H1 (cell line): Measurements from ENCODE around the gene FGF18.

Experiments
- CBX5 ChIP-seq: fragments of 300-800, 300-1000 bp; sonication (generic); IDR thresholded peaks from 2 replicates; pipeline ENCODE4 v1.7.1; 2016; ENCODE audit warnings: antibody characterized with exemption, low read length, low read depth
- CBX8 ChIP-seq: fragments of 300-800, 300-1000 bp; sonication (generic); IDR thresholded peaks from 2 replicates; pipeline ENCODE4 v1.7.1; 2016; ENCODE audit warnings: low read depth, low read length, borderline replicate concordance
- CEBPB ChIP-seq: IDR thresholded peaks from 2 replicates; pipeline ENCODE4 v1.6.1; 2012; ENCODE audit warnings: low read depth, low read length
- CHD1 ChIP-seq: IDR thresholded peaks from 2 replicates; pipeline ENCODE4 v1.6.1; 2012; ENCODE audit warnings: low read depth, low read length, improper control_type of control experiment
- CTCF ChIP-seq, 3 experiments: IDR thresholded peaks; 1 replicate in 2 of 3; 2 replicates in 1 of 3; pipeline versions ENCODE4 v1.5.1 to v1.6.1; 2011; ENCODE audit warnings: low read length in 3 of 3, mild to moderate bottlenecking in 3 of 3, inconsistent platforms in 2 of 3, low read depth in 1 of 3, moderate library complexity in 1 of 3; ENCODE audit not compliant: insufficient read depth in 1 of 3; ENCODE audit errors: control extremely low read depth in 1 of 3
- EP300 ChIP-seq, 2 experiments: IDR thresholded peaks; 1 replicate in 1 of 2; 2 replicates in 1 of 2; pipeline ENCODE4 v1.6.1; 2011 to 2012; ENCODE audit warnings: low read depth in 2 of 2, low read length in 2 of 2, mild to moderate bottlenecking in 2 of 2, borderline replicate concordance in 1 of 2, inconsistent platforms in 1 of 2, moderate library complexity in 1 of 2
- EZH2 ChIP-seq: fragments of 200-600 bp; sonication (generic); IDR thresholded peaks from 2 replicates; pipeline ENCODE4 v1.7.1; 2012; ENCODE audit warnings: low read depth, mild to moderate bottlenecking, moderate library complexity, low read length, inconsistent platforms; ENCODE audit not compliant: severe bottlenecking
- RNF2 ChIP-seq: fragments of 200-900, 300-1000 bp; sonication (generic); IDR thresholded peaks from 2 replicates; pipeline ENCODE4 v1.7.1; 2016; ENCODE audit warnings: borderline replicate concordance, low read depth, mild to moderate bottlenecking, antibody characterized with exemption, low read length; ENCODE audit not compliant: poor library complexity, severe bottlenecking; ENCODE audit errors: missing control alignments
- TEAD4 ChIP-seq: IDR thresholded peaks from 2 replicates; pipeline ENCODE4 v1.6.1; 2012; ENCODE audit warnings: low read depth, low read length, inconsistent platforms, mixed read lengths
- USF2 ChIP-seq: IDR thresholded peaks from 2 replicates; pipeline ENCODE4 v1.6.1; 2011; ENCODE audit warnings: low read length, improper control_type of control experiment
- ZNF274 ChIP-seq: IDR thresholded peaks from 2 replicates; pipeline ENCODE4 v1.7.0; 2012; ENCODE audit warnings: low read length, borderline replicate concordance; ENCODE audit errors: extremely low read depth

- no peak for TF ChIP-seq EZH2
- no peak for TF ChIP-seq CTCF (IDR thresholded peaks at IDR 0.05; ENCODE audit: control extremely low read depth in 1 of 3, insufficient read depth in 1 of 3, low read depth in 1 of 3, low read length in 3 of 3)
- no peak for TF ChIP-seq USF2
- no peak for TF ChIP-seq CHD1
- no peak for TF ChIP-seq CEBPB
- no peak for TF ChIP-seq ZNF274
- TF ChIP-seq RNF2 = no peak
- TF ChIP-seq CBX8 = no peak
- no peak for TF ChIP-seq EP300 (IDR thresholded peaks at IDR 0.05; ENCODE audit: borderline replicate concordance in 1 of 2, low read depth in 2 of 2, low read length in 2 of 2)
- no peak for TF ChIP-seq CBX5
- TF ChIP-seq TEAD4 = no peak
These were observed 6.1 kb upstream of the FGF18 start for GRCh38 chr5:171413153-171413910.
